ENCODE data around the gene TNNI2. TPM values are rescaled to one million over a fixed set of nuclear protein-coding genes. Genes with fewer than 3 reads are reported as not detected.

TNNI2 gene
- total RNA-seq, 1 experiment from 2014 or later = 0.55 TPM

GRCh38 chr11:1854132-1854948 is 15.6 kb downstream of the TNNI2 start:
- H3K9ac ChIP-seq (ENCODE audit: low read length) = no peak overlapping the region
- no peak overlapping the region for H3K4me2 ChIP-seq (ENCODE audit: low read length)
- H4K20me1 ChIP-seq (ENCODE audit: low read length) = no peaks in the 10 kb centered on the region
- TF ChIP-seq EZH2 (IDR thresholded peaks at IDR 0.05; ENCODE audit: low read length, unreplicated experiment) (no peak), CTCF (conservative IDR thresholded peaks at IDR 0.05; ENCODE audit: low read depth, low read length) (no peak), EZH2phosphoT487 (IDR thresholded peaks at IDR 0.05; ENCODE audit: borderline replicate concordance, low read length) (no peak)
- DNase-seq = no peak
- no peaks in the 10 kb centered on the region for H3K79me2 ChIP-seq (ENCODE audit: low read length)
- H3F3A ChIP-seq (ENCODE audit: low read length, unreplicated experiment) = no peaks in the 10 kb centered on the region
- H3K27ac ChIP-seq (ENCODE audit: low read length) = no peak overlapping the region
- no peaks in the 10 kb centered on the region for H3K9me2 ChIP-seq (replicated peaks; ENCODE audit: low read length)
- ChIA-PET CTCF (no interaction called here), POLR2A (ENCODE audit: unreplicated experiment) (no interaction called here)
- intact Hi-C loops (cut with micrococcal nuclease) = no loop called here
- BruUV-seq (replicated peaks) = no TSS peak
- ATAC-seq = no peak
- no peaks in the 10 kb centered on the region for H3K4me1 ChIP-seq (ENCODE audit: insufficient read depth, low read length)
- no peak overlapping the region for H3K4me3 ChIP-seq (ENCODE audit: low read length)
- H3K9me3 ChIP-seq (ENCODE audit: low read length) = no peaks in the 10 kb centered on the region
- H3K27me3 ChIP-seq (ENCODE audit: low read length) = no peaks in the 10 kb centered on the region
- no peak overlapping the region for H2AFZ ChIP-seq (ENCODE audit: low read length)
- H3K36me3 ChIP-seq (ENCODE audit: low read depth, low read length) = no peaks in the 10 kb centered on the region

GRCh38 chr11:1854949-1855885 is 16.4 kb downstream of the TNNI2 start:
- no TSS peak for BruUV-seq (replicated peaks)
- Histone ChIP-seq H3K4me3 (ENCODE audit: low read length) (no peak overlapping the region), H3K27me3 (ENCODE audit: low read length) (no peaks in the 10 kb centered on the region), H4K20me1 (ENCODE audit: low read length) (no peaks in the 10 kb centered on the region), H3K4me2 (ENCODE audit: low read length) (no peak overlapping the region), H2AFZ (ENCODE audit: low read length) (no peak overlapping the region), H3K9me2 (replicated peaks; ENCODE audit: low read length) (no peaks in the 10 kb centered on the region), H3K4me1 (ENCODE audit: insufficient read depth, low read length) (no peaks in the 10 kb centered on the region), H3K9ac (ENCODE audit: low read length) (no peak overlapping the region), H3K36me3 (ENCODE audit: low read depth, low read length) (no peaks in the 10 kb centered on the region), H3K27ac (ENCODE audit: low read length) (no peak overlapping the region), H3F3A (ENCODE audit: low read length, unreplicated experiment) (no peaks in the 10 kb centered on the region), H3K9me3 (ENCODE audit: low read length) (no peaks in the 10 kb centered on the region), H3K79me2 (ENCODE audit: low read length) (no peaks in the 10 kb centered on the region)
- ChIA-PET CTCF (no interaction called here), POLR2A (ENCODE audit: unreplicated experiment) (no interaction called here)
- TF ChIP-seq EZH2phosphoT487 (IDR thresholded peaks at IDR 0.05; ENCODE audit: borderline replicate concordance, low read length) (no peak), EZH2 (IDR thresholded peaks at IDR 0.05; ENCODE audit: low read length, unreplicated experiment) (no peak), CTCF (conservative IDR thresholded peaks at IDR 0.05; ENCODE audit: low read depth, low read length) (no peak)
- DNase-seq = no peak
- no peak for ATAC-seq
- intact Hi-C loops (cut with micrococcal nuclease) = no loop called here

Measured in PC-3 (cell line).